Adrenal gland (tissue), 12 donors: ENCODE results near the gene SLC22A3. TPM values are rescaled to one million over a fixed set of nuclear protein-coding genes. Genes with fewer than 3 reads are reported as not detected.
"Not testable (repeated sequence)": the region's sequence is repeated elsewhere in the genome, so short reads cannot be mapped to it uniquely, and the experiment has no call there.

Experiments used
- DNase-seq, 7 donors: peaks; one replicate each; pipeline ENCODE4 v3.0.0-alpha.2; 2019 to 2020
- H3K27ac ChIP-seq, 5 donors: fragments of 200-600 bp; sonication (generic) in 4 of 5; 1 replicate in 3 of 5; 2 replicates in 2 of 5; pipeline versions ENCODE4 v1.5.1 to v1.8.0; 2016 to 2020; ENCODE audit warnings: mild to moderate bottlenecking in 1 of 5
- H3K27me3 ChIP-seq: fragments of 200-600 bp; 2 replicates; pipeline ENCODE4 v1.8.0; 2021
- H3K36me3 ChIP-seq, 2 donors: fragments of 200-600 bp; replicated peaks in 1 of 2; 1 replicate in 1 of 2; 2 replicates in 1 of 2; pipeline versions ENCODE4 v1.5.1 to v1.8.0; 2018 to 2022
- H3K4me1 ChIP-seq, 2 donors: fragments of 200-600 bp; replicated peaks in 1 of 2; 1 replicate in 1 of 2; 2 replicates in 1 of 2; pipeline versions ENCODE4 v1.5.1 to v1.8.0; 2018 to 2021
- H3K4me3 ChIP-seq, 4 donors: fragments of 200-600 bp; sonication (generic) in 3 of 4; one replicate each; pipeline ENCODE4 v1.5.1; 2016 to 2018
- H3K9me3 ChIP-seq, 3 donors: fragments of 200-600 bp; sonication (generic) in 1 of 3; replicated peaks in 1 of 3; 1 replicate in 2 of 3; 2 replicates in 1 of 3; pipeline versions ENCODE4 v1.5.1 to v1.8.0; 2016 to 2021
- CTCF ChIP-seq, 6 experiments: fragments of 450-650 bp in 4 of 6; fragments of 200-600 bp in 2 of 6; sonication (generic) in 1 of 6; IDR thresholded peaks; 1 replicate in 5 of 6; 2 replicates in 1 of 6; pipeline versions ENCODE4 v1.5.1 to v1.8.0; 2016 to 2021; ENCODE audit warnings: antibody characterized with exemption in 6 of 6, mild to moderate bottlenecking in 2 of 6, moderate library complexity in 1 of 6
- POLR2A ChIP-seq, 2 donors: fragments of 450-650 bp; IDR thresholded peaks; one replicate each; pipeline ENCODE4 v1.6.1; 2017; ENCODE audit warnings: antibody characterized with exemption in 2 of 2, mild to moderate bottlenecking in 2 of 2, moderate library complexity in 1 of 2
- WGBS, 4 donors: extraction: QIAGEN DNeasy Blood & Tissue Kit in 2 of 4; methylation state at CpG; one replicate each; pipeline versions ENCODE4 v1.1.5 to v1.1.7; 2013 to 2017; 5-methylcytosine and 5-hydroxymethylcytosine counted together
- intact Hi-C, 2 donors: fragments of 100-400 bp; cut with DNase I; formaldehyde crosslinking; loops; one replicate each; pipeline versions ENCODE4 v1.14.1 to v1.15.0; 2022 to 2023
- polyA plus RNA-seq, 3 donors: library from polyadenylated mRNA; stranded (reverse); fragments of 200-250 nt in 2 of 3; fragments of 350-450 nt in 1 of 3; fragmentation: Illumina TruSeq in 1 of 3; extraction: RNeasy Lipid Tissue Mini Kit (QIAGEN cat#74804) in 1 of 3; gene quantifications; one replicate each; pipeline ENCODE4 v1.2.3, GENCODE V29; 2013 to 2014
- total RNA-seq, 9 donors: library from RNA; depleted of rRNA in 4 of 9; stranded (reverse); fragments of >200 nt in 4 of 9; fragments of 120-200 nt in 1 of 9; fragmentation: NEBNext Ultra II Directional in 1 of 9; extraction: Animal tissue kit (Norgen Biotek cat#: 25700) in 1 of 9; gene quantifications; one replicate each; pipeline versions ENCODE4 v1.1.0 to v1.2.4, GENCODE V29; 2013 to 2023
- donor health status: healthy with polysubstance abuse.
- donor health status: Bipolar disorder and iron deficiency.
- donor health status: DM: yes; HTN: yes; CAD: no.
- donor health status: DM: no; HTN: no; CAD: no.
- donor health status: DM: no; HTN: no; CAD: no.
- donor health status: DM: yes; HTN: yes; CAD: no.

Gene SLC22A3
- total and polyA plus RNA-seq, 12 donors: 7.2 to 51.9 (median 31.2) TPM

- intact Hi-C loops: no loop called here
- 65 to 88% (median 79%) methylated on average over 4 of the region's 4 CpGs for WGBS, 4 donors
- no peak for TF ChIP-seq POLR2A (IDR thresholded peaks at IDR 0.05)
- no peak for TF ChIP-seq CTCF (IDR thresholded peaks at IDR 0.05)
- no peaks in the 10 kb centered on the region for H3K36me3 ChIP-seq
- no peaks in the 10 kb centered on the region for H3K4me1 ChIP-seq
- no peak for DNase-seq
- no peak overlapping the region for H3K4me3 ChIP-seq
- H3K27ac ChIP-seq: no peak overlapping the region
- H3K27me3 ChIP-seq: no peaks in the 10 kb centered on the region
- no peaks in the 10 kb centered on the region for H3K9me3 ChIP-seq
Observed at GRCh38 chr6:160301339-160301738, 46.8 kb upstream of the SLC22A3 start.

- H3K4me3 ChIP-seq, H3K9me3 ChIP-seq, H3K4me1 ChIP-seq, H3K36me3 ChIP-seq, DNase-seq, intact Hi-C loops, H3K27me3 ChIP-seq, H3K27ac ChIP-seq: not testable (repeated sequence)
- WGBS, 4 donors: 45 to 100% (median 74%) methylated on average over 1 to 2 of the region's 2 CpGs
Observed at GRCh38 chr6:160302431-160303082, 45.6 kb upstream of the SLC22A3 start.

GRCh38 chr6:160303806-160304205 lies 44.4 kb upstream of the SLC22A3 start:
- Histone ChIP-seq H3K4me3 (no peak overlapping the region), H3K27ac (no peak overlapping the region), H3K9me3 (no peaks in the 10 kb centered on the region), H3K27me3 (no peaks in the 10 kb centered on the region), H3K4me1 (no peaks in the 10 kb centered on the region), H3K36me3 (no peaks in the 10 kb centered on the region)
- TF ChIP-seq POLR2A (IDR thresholded peaks at IDR 0.05): no peak
- no peak for TF ChIP-seq CTCF (IDR thresholded peaks at IDR 0.05)
- WGBS, 4 donors: 53 to 66% (median 63%) methylated on average over 2 of the region's 2 CpGs
- no peak for DNase-seq
- intact Hi-C loops: no loop called here

GRCh38 chr6:160305926-160306713 lies 42.1 kb upstream of the SLC22A3 start:
- 53 to 61% (median 57%) methylated on average over 6 to 7 of the region's 7 CpGs for WGBS, 4 donors
- Histone ChIP-seq H3K4me1 (no peaks in the 10 kb centered on the region), H3K4me3 (no peak overlapping the region), H3K27me3 (no peaks in the 10 kb centered on the region), H3K27ac (no peak overlapping the region), H3K36me3 (no peaks in the 10 kb centered on the region), H3K9me3 (no peaks in the 10 kb centered on the region)
- no peak for DNase-seq
- TF ChIP-seq POLR2A (IDR thresholded peaks at IDR 0.05) (no peak), CTCF (IDR thresholded peaks at IDR 0.05) (no peak)
- intact Hi-C loops: no loop called here
